ENCODE results near the gene NRCAM.

- TF ChIP-seq GABPA (IDR thresholded peaks at IDR 0.05 in 1 of 2, conservative IDR thresholded peaks at IDR 0.05 in 1 of 2): no peak
- TF ChIP-seq, protein P1, sequence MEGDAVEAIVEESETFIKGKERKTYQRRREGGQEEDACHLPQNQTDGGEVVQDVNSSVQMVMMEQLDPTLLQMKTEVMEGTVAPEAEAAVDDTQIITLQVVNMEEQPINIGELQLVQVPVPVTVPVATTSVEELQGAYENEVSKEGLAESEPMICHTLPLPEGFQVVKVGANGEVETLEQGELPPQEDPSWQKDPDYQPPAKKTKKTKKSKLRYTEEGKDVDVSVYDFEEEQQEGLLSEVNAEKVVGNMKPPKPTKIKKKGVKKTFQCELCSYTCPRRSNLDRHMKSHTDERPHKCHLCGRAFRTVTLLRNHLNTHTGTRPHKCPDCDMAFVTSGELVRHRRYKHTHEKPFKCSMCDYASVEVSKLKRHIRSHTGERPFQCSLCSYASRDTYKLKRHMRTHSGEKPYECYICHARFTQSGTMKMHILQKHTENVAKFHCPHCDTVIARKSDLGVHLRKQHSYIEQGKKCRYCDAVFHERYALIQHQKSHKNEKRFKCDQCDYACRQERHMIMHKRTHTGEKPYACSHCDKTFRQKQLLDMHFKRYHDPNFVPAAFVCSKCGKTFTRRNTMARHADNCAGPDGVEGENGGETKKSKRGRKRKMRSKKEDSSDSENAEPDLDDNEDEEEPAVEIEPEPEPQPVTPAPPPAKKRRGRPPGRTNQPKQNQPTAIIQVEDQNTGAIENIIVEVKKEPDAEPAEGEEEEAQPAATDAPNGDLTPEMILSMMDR (IDR thresholded peaks at IDR 0.05; ENCODE audit: low read depth, low read length, missing input control): no peak
- TF ChIP-seq MAX (IDR thresholded peaks at IDR 0.05): no peak
- no peak for TF ChIP-seq REST (IDR thresholded peaks at IDR 0.05)
- no peak for TF ChIP-seq FOXA1 (IDR thresholded peaks at IDR 0.05)
These were observed 285.1 kb downstream of the NRCAM start for GRCh38 chr7:108171164-108171563.

Measured in liver (tissue), 3 donors.